ENCODE results near the gene PRDM12.

The PRDM12 gene

DNA sequence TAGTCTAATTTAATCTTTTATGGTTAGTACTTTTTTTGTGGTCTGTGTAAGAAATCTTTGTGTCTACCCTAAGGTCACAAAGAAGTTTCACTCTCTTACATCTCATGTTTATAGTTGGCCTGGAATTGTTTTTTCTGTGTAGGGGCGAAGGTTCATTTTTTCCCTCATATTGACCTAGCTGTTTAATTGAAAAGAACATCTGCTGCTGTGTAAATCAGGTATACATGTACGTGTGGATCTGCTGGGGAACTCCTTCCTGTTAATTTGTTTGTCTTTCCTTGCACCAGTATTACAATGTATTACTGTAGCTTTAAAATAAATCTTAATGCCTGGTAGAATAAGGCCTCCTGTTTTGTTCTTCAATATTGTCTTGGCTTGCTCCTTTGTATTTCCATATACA is 67.0 kb downstream of the PRDM12 start:
- TF ChIP-seq, protein P1, sequence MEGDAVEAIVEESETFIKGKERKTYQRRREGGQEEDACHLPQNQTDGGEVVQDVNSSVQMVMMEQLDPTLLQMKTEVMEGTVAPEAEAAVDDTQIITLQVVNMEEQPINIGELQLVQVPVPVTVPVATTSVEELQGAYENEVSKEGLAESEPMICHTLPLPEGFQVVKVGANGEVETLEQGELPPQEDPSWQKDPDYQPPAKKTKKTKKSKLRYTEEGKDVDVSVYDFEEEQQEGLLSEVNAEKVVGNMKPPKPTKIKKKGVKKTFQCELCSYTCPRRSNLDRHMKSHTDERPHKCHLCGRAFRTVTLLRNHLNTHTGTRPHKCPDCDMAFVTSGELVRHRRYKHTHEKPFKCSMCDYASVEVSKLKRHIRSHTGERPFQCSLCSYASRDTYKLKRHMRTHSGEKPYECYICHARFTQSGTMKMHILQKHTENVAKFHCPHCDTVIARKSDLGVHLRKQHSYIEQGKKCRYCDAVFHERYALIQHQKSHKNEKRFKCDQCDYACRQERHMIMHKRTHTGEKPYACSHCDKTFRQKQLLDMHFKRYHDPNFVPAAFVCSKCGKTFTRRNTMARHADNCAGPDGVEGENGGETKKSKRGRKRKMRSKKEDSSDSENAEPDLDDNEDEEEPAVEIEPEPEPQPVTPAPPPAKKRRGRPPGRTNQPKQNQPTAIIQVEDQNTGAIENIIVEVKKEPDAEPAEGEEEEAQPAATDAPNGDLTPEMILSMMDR (IDR thresholded peaks at IDR 0.05; ENCODE audit: extremely low read depth, missing control alignments): no peak
- no peak for DNase-seq (ENCODE audit: low spot score)

DNA sequence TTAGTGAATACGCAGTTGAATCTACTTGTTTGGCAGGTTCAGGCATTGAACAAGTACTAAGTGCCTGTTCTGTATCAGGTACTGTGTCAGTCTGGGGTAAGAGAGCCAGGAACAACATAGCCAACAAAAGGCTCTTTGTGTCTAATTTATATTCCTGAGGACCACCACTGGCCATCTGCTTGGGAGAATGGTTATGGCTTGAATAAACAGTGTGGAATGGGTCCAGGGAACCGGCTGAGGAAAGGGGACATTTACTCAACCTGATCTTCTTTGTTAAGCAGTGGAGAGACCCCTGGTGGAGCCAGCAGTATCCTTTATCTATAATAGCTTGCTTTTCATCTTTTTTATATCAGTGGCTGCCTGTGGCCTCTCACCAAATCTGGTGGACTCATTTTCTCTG is 67.7 kb downstream of the PRDM12 start:
- DNase-seq (ENCODE audit: low spot score): no peak

More for the DNA sequence above, 67.7 kb downstream of the PRDM12 start:
- TF ChIP-seq, protein P1 (IDR thresholded peaks at IDR 0.05; ENCODE audit: extremely low read depth, missing control alignments): no peak
